ENCODE results near the gene PRPF31.

- no peak for TF ChIP-seq CTCF (IDR thresholded peaks at IDR 0.05; ENCODE audit: poor library complexity, severe bottlenecking)
- TF ChIP-seq, protein P1, sequence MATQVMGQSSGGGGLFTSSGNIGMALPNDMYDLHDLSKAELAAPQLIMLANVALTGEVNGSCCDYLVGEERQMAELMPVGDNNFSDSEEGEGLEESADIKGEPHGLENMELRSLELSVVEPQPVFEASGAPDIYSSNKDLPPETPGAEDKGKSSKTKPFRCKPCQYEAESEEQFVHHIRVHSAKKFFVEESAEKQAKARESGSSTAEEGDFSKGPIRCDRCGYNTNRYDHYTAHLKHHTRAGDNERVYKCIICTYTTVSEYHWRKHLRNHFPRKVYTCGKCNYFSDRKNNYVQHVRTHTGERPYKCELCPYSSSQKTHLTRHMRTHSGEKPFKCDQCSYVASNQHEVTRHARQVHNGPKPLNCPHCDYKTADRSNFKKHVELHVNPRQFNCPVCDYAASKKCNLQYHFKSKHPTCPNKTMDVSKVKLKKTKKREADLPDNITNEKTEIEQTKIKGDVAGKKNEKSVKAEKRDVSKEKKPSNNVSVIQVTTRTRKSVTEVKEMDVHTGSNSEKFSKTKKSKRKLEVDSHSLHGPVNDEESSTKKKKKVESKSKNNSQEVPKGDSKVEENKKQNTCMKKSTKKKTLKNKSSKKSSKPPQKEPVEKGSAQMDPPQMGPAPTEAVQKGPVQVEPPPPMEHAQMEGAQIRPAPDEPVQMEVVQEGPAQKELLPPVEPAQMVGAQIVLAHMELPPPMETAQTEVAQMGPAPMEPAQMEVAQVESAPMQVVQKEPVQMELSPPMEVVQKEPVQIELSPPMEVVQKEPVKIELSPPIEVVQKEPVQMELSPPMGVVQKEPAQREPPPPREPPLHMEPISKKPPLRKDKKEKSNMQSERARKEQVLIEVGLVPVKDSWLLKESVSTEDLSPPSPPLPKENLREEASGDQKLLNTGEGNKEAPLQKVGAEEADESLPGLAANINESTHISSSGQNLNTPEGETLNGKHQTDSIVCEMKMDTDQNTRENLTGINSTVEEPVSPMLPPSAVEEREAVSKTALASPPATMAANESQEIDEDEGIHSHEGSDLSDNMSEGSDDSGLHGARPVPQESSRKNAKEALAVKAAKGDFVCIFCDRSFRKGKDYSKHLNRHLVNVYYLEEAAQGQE (IDR thresholded peaks at IDR 0.05; ENCODE audit: borderline replicate concordance) = no peak
Observed at GRCh38 chr19:54152267-54152666, 36.7 kb downstream of the PRPF31 start.

All from neural cell (in vitro differentiated cells).